Thoracic aorta (tissue), 2 donors: ENCODE measurements around the gene NETO1. TPM values are rescaled to one million over a fixed set of nuclear protein-coding genes. Genes with fewer than 3 reads are reported as not detected.

Source experiments
- ATAC-seq: fragments of 150-250 bp; one replicate; pipeline ENCODE4 v1.8.0; 2017; ENCODE audit warnings: low read depth; ENCODE audit not compliant: insufficient number of reproducible peaks, low FRiP score
- DNase-seq: peaks from one replicate; pipeline ENCODE4 v3.0.0-alpha.2; 2020; ENCODE audit warnings: low spot score
- H3K27ac ChIP-seq, 2 donors: fragments of 200-600 bp; sonication (generic); 1 replicate in 1 of 2; 2 replicates in 1 of 2; pipeline ENCODE4 v1.5.1; 2016; ENCODE audit warnings: mild to moderate bottlenecking in 2 of 2, moderate library complexity in 2 of 2
- H3K27me3 ChIP-seq: fragments of 200-600 bp; sonication (generic); replicated peaks from 2 replicates; pipeline ENCODE4 v1.6.0; 2016; ENCODE audit warnings: mild to moderate bottlenecking; ENCODE audit not compliant: insufficient read depth
- H3K36me3 ChIP-seq: fragments of 200-600 bp; sonication (generic); one replicate; pipeline ENCODE4 v1.5.1; 2016
- H3K4me1 ChIP-seq, 2 donors: fragments of 200-600 bp; sonication (generic); 1 replicate in 1 of 2; 2 replicates in 1 of 2; pipeline versions ENCODE4 v1.5.1 to v1.6.0; 2016; ENCODE audit warnings: low read depth in 2 of 2, mild to moderate bottlenecking in 1 of 2; ENCODE audit not compliant: control insufficient read depth in 1 of 2
- H3K4me3 ChIP-seq: fragments of 200-600 bp; sonication (generic); 2 replicates; pipeline ENCODE4 v1.5.1; 2016; ENCODE audit warnings: mild to moderate bottlenecking
- H3K9me3 ChIP-seq: fragments of 200-600 bp; sonication (generic); 2 replicates; pipeline ENCODE4 v1.5.1; 2016
- total RNA-seq, 2 donors: library from RNA; depleted of rRNA; stranded (reverse); fragments of >200 nt; gene quantifications; one replicate each; pipeline versions ENCODE4 v1.1.0 to v1.2.3, GENCODE V29; 2016
- TF ChIP-seq, protein P1 (sequence below): fragments of 200-600 bp; sonication (generic); IDR thresholded peaks from one replicate; pipeline ENCODE4 v1.5.1; 2019; ENCODE audit warnings: antibody characterized with exemption

The NETO1 gene
- total RNA-seq, 2 donors from 2014 or later, result 1.2 TPM; not detected in 1

DNA sequence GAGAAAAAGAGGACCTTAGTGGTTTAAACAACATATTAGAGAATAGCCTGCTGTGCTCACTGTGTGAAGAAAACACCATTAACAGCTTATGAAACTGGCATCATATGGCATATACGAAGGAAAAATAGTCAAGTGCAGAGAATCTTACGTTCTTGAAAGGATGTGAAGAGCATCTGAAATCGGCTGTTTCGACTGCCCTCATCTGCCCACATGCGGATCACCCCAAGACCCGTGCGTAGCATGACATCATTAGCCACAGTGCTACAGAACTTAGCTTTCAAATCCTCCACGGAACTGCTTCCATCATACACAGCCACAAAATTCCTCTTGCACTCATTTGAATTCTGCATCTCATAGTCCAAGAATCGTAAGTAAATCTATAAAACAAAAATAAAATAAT is 84.3 kb downstream of the NETO1 start:
- TF ChIP-seq, protein P1, sequence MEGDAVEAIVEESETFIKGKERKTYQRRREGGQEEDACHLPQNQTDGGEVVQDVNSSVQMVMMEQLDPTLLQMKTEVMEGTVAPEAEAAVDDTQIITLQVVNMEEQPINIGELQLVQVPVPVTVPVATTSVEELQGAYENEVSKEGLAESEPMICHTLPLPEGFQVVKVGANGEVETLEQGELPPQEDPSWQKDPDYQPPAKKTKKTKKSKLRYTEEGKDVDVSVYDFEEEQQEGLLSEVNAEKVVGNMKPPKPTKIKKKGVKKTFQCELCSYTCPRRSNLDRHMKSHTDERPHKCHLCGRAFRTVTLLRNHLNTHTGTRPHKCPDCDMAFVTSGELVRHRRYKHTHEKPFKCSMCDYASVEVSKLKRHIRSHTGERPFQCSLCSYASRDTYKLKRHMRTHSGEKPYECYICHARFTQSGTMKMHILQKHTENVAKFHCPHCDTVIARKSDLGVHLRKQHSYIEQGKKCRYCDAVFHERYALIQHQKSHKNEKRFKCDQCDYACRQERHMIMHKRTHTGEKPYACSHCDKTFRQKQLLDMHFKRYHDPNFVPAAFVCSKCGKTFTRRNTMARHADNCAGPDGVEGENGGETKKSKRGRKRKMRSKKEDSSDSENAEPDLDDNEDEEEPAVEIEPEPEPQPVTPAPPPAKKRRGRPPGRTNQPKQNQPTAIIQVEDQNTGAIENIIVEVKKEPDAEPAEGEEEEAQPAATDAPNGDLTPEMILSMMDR, result no peak
- H3K27ac ChIP-seq, result no peak overlapping the region
- H3K9me3 ChIP-seq, result no peaks in the 10 kb centered on the region
- no peak for ATAC-seq
- DNase-seq, result no peak
- no peaks in the 10 kb centered on the region for H3K36me3 ChIP-seq
- no peaks in the 10 kb centered on the region for H3K4me1 ChIP-seq
- no peaks in the 10 kb centered on the region for H3K27me3 ChIP-seq
- H3K4me3 ChIP-seq, result no peak overlapping the region

DNA sequence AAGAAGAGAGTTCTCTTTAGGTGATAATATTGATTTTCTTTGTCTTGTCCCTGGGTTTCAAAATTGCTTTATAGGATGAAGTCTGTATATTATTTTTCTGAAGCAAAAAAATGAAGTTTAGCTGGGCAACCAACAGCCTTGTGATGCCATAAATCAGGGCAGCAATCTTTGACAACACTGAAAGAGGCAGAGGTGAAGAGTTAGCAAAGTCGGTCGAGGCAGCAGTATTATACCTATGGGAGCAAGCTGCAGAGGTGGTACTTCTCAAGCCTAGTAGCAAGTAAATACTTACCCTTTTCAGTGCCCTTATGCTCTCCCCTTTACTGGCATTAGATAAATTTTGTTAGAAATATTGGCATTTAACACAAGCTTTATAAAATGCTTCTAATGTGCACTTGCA is 92.9 kb downstream of the NETO1 start:
- TF ChIP-seq, protein P1, result no peak
- Histone ChIP-seq H3K4me3 (no peak overlapping the region), H3K36me3 (no peaks in the 10 kb centered on the region), H3K9me3 (no peaks in the 10 kb centered on the region), H3K4me1 (no peaks in the 10 kb centered on the region), H3K27ac (no peak overlapping the region), H3K27me3 (no peaks in the 10 kb centered on the region)
- ATAC-seq (no peak), DNase-seq (no peak)

DNA sequence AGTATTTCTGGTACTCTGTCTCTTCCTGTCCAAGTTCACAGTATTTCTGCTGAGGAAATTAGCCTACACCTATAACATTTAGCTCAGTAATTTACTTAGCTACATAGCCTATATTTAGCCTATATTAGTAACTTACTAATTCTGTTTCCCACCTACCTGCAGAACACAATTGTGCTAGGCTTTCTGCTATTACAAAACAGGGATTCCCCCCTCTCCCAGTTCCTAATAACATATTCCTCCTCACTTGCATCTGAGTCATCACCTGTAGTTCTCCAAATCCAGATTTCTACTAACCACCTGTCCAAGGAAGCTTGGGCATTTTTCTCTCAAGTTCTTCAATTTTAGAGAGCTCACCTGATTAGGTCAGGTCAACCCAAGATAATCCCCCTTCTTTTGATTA is 94.9 kb downstream of the NETO1 start:
- H3K36me3 ChIP-seq, result no peaks in the 10 kb centered on the region
- no peak overlapping the region for H3K4me3 ChIP-seq
- no peaks in the 10 kb centered on the region for H3K9me3 ChIP-seq
- TF ChIP-seq, protein P1, result no peak
- DNase-seq (no peak), ATAC-seq (no peak)
- H3K27ac ChIP-seq, result no peak overlapping the region
- H3K27me3 ChIP-seq, result no peaks in the 10 kb centered on the region
- H3K4me1 ChIP-seq, result no peaks in the 10 kb centered on the region

DNA sequence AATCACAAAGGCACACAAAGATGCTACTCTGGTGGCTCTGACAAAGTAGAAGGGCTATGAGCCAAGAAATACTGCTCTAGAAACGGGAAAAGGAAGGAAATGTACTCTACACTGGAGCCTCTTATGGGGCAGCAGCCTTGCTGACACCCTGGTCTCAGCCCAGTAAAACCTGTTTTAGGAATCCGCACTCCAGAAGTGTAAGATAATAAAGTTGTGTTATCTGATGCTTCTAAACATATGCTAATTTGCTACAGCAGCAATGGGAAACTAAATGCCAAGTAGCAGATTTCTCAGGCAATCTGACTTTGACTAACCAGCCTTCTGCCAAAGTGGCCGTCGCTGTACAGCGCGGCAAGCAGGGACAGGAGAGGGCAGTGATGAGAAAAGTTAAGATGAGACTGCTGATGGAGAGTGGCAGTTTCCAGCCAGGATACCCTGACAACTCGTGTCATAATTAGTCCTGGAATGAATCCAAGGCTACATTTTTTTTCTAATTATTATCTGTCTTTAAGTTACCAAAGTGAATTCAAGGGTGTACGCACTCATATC is 99.0 kb downstream of the NETO1 start:
- ATAC-seq (no peak), DNase-seq (no peak)
- H3K27ac ChIP-seq, result no peak overlapping the region
- no peaks in the 10 kb centered on the region for H3K27me3 ChIP-seq
- H3K9me3 ChIP-seq, result no peaks in the 10 kb centered on the region
- TF ChIP-seq, protein P1, result no peak
- H3K36me3 ChIP-seq, result no peaks in the 10 kb centered on the region
- no peaks in the 10 kb centered on the region for H3K4me1 ChIP-seq
- H3K4me3 ChIP-seq, result no peak overlapping the region

DNA sequence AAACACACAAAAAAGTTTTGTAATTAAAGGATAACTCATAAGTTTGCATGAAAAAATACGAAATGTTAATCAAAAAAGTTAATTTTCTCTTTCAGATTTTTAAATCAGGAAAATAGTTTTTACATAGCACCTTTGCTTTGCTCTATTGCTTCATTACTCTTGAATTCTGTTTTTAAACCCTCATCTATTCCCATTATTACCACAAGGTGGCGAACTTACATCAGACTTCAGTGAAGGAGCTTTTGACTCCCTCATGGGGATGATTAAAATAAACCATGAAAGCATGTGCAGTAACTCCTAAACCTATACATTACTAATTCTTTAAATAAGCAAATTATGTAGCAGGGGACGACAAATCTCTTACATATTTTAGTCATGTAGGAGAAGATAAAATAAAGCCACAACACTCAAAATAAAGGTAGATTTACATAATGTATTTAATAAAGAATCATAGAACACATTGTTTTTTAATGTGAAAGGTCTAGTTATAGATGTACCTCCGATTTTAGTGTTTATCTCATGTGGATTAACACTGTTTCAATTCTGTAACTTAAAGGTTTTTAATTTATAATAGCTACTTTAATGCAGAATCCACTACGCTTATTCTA is 105.2 kb downstream of the NETO1 start:
- ATAC-seq (no peak), DNase-seq (no peak)

More for the DNA sequence above, 105.2 kb downstream of the NETO1 start:
- no peak overlapping the region for H3K27ac ChIP-seq
- H3K4me1 ChIP-seq, result no peaks in the 10 kb centered on the region
- H3K27me3 ChIP-seq, result no peaks in the 10 kb centered on the region
- H3K36me3 ChIP-seq, result no peaks in the 10 kb centered on the region
- TF ChIP-seq, protein P1, result peak; percentile 46
- H3K4me3 ChIP-seq, result no peak overlapping the region
- H3K9me3 ChIP-seq, result no peaks in the 10 kb centered on the region
